Measurements from ENCODE around the gene INTS11.

The INTS11 gene

DNA sequence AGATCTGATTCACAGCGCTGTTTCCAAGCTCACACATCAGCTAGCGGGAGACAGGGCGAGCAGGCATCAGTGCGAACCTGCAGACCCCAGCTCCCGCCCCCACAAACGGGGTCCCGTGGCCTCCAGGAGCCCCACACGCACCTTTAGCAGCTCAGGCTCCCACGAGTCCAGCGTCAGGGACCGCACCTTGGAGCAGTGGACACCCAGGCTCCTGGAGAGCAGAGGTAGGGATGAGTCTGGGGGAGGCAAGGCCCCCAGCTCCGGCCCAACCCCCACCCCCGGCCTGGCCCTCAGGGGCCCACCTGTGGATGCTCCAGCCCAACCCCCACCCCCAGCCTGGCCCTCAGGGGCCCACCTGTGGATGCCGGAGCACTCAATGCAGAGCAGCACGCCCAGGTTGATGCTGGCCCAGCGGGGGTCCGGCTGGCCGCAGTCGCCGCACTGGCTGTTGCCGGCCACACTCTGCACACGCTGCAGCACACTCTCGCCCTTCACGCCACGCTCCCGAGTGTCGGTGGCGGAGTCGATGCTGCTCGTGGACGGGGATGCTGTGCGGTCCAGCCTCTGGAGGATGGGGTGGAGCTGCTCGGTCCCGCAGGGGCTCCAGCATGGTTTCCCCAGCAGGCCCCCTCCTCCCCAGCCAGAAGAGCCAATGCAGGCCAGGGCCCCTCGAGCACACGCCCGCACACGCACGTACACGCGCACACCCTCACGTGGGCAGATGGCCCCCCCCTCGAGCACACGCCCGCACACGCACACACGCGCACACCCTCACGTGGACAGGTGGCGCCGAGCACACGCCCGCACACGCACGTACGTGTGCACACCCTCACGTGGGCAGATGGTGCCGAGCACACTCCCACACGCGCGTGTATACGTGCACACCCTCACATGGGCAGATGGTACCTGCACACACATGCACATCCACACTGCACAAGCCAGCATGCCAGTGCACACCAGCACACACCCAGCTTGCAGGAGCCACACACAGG, 28.1 kb downstream of the INTS11 start:
- no peak for DNase-seq

DNA sequence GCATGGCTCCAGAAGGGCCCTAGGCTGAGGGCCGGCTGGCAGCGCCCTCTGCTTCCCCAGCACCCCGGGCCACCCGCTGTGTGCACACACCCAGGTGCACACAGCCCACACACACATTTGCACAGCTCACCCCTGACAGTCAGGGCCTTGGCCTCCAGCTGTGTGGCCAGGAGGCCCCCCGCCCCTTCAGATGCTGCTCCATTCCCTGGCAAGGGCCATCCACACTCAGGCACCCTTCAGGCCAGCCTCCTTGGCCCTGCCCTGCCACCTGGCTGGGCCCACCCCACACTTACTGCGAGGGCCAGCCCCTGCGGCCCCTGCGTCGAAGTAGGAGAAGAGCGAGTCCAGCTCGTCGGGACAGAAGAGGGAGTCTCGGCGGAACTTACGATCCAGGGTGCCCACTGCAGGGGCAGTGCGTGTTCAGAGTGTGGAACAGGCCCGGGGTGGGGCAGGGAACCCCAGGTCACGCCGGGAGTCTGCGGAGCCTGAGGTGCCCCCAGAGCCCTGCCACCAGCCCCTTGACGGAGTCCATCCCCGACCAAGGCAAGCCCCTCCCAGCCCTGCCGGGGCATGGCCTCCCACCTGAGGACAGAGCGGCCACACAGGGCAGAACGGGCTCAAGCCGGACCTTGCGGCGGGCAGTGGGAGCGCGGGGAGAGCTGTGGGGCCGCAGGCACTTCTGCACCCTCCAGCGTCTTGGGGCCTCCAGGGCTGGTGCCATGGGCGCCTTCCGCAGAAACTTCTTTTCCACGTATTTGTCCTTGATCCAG, 29.1 kb downstream of the INTS11 start:
- no peak for DNase-seq

DNA sequence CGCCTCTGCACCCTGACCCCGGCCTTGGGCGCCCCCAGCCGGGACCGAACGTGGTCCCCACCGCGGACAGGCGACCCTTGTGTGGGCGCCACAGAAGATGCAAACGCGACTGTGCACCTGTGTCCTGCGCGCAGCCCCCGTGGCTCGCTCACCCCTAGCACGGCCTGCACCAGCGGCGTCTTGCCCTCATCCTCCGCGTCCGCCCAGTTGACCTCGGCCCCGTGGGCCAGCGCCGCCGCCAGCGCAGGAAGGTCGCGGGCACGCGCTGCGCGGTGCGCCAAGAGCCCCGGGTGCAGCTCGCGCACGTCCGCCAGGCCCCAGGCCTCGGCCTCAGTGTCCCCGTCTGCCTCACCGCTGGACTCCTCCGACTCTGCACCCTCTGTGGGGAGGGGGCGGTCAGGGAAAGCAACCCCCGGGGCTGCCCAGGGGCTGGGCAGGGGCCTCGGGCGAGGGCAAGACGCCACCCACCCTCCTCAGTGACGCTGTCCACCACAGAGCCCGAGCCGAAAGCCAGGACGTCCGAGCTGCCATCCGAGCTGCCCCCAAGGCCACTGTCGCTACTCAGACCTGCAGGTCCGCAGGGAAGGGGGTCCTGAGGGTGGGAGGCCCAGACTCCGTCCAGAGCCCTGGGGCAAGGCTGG, 30.1 kb downstream of the INTS11 start:
- DNase-seq, result no peak

DNA sequence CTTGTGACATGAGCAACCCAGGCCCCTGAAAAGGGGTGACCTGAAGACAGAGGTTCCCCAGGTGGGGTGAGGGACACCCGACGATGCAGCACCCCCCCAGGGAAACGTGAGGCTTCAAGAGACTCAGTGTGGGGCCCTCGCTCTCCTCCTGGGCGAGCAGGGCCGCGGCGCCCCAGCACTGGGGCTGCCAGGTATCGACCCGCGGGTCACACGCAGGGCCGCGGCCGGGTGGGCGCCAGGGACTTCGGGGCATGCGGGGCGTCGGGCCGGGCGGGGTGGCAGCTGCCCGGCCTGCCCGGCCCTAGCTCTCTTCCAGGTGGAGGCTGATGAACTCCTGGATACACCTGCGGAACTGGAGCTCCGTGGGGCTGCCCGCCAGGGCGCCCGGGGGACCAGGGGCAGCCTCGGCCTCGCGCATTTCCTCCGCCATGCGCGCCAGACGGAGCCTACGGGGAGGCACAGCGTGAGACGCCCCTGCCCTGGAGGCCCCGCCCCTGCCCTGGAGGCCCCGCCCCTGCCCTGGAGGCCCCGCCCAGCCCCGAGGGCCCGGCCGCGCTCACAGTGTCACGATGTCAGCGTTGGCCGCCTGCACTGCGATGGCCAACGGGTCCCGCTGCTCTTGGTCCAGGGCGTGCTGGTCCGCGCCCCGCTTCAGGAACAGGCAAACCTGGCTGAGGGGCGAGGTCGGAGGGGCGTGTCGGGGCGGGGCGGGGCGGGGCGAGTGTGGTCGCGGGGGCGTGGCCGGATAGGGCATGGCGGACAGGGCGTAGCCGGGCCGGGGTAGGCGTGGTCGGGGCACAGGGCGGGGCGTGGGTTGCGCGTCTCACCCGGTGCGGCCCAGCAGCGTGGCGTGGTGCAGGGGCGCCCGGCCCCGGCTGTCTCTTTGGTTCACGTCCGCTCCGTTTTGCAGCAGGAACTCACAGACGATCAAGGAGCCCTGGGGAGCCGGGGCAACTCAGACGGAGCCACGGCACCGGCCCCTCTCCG, 30.9 kb downstream of the INTS11 start:
- no peak for DNase-seq

DNA sequence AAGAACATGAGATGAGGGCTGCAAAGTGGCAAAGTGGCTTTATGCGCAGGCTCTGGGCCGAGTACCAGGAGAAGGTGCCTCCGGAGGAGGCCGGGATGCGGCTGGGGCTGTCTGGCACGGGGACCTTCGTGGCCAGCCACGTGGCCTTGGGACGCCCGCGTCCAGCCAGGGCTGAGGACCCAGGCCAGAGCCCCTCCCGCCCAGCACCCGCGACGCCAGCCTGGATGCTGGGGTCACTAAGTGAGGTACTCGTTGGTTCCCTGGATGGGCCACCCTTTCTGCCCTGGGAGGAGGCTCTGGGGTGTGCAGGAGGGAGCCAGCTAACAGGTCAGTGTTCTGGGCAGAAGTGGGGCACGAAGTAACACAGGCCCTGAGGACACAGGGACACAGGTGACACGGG, 31.6 kb downstream of the INTS11 start:
- no peak for DNase-seq

DNA sequence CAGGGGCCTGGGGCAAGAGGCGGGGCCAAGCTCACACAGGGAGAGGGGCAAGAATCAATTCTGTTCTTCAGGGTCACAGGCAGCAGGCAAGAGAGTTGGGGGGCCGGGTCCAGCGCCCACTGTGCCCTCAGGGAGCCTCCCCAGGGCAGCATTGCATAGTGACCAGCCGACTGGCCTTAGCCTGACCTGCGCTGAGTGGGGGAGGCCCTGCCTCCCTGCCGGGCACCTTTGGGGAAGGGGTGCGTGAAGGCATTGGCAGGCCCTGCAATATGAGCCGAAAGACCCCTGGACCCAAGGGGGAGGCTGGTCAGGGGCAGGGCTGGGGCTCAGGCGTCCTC, 32.0 kb downstream of the INTS11 start:
- no peak for DNase-seq

DNA sequence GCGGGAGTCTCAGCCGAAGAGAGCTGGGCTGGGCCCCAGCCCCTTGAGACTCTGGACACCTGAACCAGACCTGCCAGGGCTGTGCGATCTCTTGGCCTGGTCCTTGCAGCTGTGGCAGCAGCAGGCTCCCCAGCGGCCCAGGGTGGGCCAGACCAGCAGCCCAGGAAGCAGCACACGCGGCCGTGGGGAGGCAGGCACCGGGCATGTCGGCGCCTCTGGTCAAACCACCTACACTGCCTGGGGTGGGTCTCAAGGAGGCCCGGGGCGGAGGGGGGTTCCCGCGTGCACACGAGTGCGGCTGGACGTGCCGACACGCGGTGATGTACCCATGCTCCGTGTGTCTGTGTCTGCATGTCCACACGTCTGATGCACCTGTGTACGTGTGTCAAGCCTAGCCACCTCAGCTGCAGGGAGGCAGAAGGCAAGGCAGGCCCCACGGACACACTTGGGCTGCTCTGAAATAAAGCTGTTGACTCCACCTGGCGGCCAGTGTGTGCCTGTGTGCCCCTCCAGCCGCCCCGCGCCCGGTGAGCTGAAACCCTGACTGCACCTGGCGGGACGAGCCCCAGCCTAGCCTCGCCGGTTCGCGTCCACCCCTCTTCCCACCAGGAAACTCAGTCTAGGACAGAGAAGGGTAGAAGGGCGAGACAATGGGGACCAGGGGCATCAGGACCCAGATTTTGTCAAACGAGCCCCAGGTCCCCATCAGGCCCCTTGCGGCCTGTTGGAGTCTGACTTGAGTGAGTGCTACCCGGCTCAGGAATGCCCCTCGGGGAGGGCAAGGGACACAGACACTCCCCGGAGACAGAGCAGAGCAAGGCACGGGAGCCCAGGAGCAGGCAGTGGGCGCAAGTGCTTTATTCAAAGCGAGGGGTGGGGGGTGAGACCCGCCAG, 32.7 kb downstream of the INTS11 start:
- peak; percentile 44 for DNase-seq

DNA sequence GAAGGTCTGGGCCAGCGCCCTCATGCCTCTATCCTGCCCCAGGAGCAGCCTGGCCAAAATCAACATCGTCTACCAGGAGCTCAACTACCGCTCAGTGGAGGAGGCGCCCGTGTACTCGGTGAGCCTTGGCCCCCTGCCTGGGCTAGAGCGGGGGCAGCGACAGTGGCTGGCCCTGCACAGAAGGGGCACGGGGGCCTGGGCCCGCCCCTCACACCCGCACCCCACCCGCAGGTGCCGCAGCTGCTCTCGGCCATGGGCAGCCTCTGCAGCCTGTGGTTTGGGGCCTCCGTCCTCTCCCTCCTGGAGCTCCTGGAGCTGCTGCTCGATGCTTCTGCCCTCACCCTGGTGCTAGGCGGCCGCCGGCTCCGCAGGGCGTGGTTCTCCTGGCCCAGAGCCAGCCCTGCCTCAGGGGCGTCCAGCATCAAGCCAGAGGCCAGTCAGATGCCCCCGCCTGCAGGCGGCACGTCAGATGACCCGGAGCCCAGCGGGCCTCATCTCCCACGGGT, 33.4 kb downstream of the INTS11 start:
- DNase-seq, result no peak

DNA sequence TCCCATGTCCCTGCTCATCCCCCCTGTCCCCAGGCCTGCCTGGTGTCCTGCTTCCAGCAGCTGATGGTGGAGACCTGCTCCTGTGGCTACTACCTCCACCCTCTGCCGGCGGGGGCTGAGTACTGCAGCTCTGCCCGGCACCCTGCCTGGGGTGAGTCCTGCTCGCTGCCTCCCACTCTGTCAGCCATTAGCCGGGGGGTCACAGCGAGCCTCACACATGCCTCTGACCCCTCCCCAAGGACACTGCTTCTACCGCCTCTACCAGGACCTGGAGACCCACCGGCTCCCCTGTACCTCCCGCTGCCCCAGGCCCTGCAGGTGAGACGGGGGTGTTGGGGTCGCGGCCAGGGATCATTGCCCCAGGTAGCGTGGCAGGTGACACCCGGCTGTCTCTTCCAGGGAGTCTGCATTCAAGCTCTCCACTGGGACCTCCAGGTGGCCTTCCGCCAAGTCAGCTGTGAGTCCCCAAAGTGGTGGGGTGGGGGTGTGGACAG, 34.2 kb downstream of the INTS11 start:
- no peak for DNase-seq

DNA sequence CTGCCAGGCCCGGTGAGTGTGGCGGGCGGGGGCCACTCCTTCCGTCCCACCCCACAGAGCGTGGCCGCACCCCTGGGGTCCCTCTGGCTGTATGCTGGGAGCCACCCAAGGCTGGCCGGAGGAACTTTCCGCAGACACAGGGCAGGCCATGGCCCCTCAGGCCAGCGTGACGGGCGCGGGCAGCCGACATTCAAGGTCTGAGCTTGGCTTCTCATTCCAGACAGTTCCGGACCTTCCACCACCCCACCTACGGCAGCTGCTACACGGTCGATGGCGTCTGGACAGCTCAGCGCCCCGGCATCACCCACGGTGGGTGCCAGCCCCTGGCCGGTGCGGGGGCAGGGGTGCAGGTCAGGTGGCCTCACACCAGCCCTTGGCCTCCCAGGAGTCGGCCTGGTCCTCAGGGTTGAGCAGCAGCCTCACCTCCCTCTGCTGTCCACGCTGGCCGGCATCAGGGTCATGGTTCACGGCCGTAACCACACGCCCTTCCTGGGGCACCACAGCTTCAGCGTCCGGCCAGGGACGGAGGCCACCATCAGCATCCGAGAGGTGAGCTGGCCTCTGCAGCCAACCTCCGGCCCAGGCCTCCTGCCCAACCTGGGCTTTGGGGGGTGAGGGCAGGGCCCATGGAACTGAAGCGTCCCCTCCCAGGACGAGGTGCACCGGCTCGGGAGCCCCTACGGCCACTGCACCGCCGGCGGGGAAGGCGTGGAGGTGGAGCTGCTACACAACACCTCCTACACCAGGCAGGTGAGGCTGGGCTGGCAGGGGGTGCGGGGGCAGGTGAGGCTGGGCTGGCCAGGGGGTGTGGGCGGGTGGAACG, 37.0 kb downstream of the INTS11 start:
- DNase-seq, result no peak

DNA sequence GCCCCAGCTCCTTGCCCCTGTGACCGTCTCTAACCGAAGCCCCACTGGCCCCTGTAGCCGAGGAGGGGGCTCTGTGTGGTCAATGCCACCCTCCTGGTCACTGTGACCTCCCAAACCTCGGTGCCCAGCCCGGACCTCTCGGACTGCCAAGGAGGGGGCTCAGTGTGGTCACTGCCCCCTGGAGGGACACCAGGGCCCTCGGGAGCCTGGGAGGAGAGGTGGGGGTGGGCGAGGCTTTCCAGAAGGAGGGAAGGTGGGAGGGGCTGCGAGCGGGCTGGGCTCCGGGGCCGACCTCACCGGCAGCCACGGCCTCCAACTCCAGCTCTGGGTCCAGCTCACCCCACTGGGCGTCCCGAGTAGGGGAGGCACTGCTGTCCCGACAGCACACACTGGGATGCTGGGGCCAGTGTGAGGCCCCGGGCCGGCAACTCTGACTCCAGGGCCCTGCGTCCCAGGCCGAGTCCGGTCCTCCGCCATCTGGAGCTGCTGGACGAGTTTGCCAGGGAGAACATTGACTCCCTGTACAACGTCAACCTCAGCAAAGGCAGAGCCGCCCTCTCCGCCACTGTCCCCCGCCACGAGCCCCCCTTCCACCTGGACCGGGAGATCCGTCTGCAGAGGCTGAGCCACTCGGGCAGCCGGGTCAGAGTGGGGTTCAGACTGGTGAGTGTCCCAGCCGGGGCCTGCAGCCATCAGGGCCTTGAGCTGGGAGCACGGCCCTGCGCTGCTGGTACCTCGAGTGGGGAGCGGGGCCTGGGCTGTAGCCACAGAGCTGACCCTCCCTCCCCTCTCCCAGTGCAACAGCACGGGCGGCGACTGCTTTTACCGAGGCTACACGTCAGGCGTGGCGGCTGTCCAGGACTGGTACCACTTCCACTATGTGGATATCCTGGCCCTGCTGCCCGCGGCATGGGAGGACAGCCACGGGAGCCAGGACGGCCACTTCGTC, 37.9 kb downstream of the INTS11 start:
- DNase-seq, result no peak

DNA sequence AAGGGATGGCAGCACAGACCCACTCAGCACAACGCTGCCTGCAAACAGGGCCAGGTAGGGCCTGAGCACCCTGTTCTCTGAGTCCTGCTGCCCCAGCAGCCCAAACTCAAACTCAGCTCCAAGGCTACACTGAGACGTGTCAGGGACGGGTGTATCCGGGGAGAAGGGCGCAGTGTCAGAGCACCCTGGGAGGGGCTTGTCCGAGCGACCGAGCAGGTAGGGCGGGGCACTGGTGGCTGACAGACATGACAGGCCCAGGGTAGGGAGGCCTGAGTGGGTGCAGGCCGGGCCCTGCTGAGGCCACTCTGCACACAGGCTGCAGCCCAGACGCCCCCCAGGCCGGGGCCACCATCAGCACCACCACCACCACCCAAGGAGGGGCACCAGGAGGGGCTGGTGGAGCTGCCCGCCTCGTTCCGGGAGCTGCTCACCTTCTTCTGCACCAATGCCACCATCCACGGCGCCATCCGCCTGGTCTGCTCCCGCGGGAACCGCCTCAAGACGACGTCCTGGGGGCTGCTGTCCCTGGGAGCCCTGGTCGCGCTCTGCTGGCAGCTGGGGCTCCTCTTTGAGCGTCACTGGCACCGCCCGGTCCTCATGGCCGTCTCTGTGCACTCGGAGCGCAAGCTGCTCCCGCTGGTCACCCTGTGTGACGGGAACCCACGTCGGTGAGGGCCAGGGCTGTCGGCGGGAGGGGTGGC, 38.7 kb downstream of the INTS11 start:
- no peak for DNase-seq

DNA sequence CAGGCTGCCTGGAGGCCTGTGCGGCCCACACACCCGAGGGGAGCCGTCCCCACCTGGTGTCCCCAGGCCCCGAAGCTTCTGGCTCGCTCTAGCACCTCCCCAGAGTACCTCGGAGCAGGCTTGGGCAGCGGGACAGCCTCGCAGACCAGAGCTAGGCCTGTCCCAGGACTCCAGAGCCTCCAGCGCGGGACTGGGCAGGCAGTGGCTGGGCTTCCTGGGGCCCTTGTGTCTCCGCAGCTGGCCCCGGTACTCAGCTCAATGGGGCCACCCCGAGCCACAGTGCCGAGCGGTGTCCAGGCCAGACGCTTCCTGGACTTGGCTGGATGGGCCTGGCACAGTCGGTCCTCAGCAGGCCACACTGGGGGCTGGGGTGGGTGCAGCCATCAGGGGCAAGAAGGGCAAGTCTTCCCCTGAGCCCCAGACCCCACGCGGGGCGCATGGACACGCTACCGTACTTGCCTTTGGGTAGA, 39.3 kb downstream of the INTS11 start:
- no peak for DNase-seq

DNA sequence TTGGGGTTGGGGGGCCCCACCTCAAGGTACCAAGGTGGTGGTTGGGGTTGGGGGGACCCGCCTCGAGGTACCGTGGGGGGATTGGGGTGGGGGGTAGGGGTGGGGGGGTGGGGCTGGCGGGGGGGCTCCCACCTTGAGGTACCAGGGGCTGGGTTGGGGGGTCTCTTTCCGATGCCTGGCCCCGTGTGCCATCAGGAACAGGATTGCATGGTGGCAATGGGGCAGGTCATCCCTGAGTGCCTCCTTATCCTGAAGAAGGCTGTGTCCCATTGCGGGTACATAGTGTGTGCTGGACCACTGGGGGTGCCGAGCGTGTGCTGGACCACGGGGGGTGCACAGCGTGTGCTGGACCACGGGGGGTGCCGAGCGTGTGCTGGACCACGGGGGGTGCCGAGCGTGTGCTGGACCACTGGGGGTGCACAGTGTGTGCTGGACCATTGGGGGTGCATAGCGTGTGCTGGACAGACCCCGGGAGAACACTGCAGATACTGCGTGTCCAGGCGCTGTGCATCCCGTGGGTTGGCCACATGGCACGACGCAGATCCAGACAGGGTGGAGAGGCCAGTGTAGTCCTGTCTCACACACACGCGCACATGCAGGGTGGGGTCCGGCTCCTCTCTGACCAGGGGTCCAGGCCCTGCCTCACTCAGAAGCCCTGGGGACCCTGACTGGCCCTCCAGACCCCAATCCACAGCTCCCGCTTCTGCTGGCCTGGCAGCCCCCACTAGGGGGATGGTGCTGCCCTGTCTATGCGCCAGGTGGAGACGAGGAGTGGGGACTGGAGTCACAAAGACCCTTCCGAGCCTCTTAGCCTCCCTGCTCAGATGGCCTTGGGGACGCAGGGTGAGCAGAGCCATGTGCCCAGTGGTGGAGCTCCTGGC, 40.0 kb downstream of the INTS11 start:
- DNase-seq, result no peak

DNA sequence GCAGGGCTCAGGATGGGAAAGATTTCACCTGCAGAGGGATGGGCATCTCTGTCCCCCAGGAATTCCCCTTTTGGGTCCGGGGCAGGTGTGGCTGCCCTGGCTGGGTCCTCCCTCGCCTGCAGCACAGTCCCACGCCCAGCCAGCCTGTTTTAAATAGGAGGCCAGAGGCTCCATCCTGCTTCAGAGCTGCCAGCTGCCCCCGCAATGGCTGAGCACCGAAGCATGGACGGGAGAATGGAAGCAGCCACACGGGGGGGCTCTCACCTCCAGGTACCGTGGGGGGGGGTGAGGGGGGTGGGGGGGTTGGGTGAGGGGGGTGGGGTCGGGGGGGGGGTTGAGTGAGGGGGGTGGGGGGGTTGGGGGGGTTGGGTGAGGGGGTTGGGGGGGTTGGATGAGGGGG, 40.6 kb downstream of the INTS11 start:
- DNase-seq, result no peak

DNA sequence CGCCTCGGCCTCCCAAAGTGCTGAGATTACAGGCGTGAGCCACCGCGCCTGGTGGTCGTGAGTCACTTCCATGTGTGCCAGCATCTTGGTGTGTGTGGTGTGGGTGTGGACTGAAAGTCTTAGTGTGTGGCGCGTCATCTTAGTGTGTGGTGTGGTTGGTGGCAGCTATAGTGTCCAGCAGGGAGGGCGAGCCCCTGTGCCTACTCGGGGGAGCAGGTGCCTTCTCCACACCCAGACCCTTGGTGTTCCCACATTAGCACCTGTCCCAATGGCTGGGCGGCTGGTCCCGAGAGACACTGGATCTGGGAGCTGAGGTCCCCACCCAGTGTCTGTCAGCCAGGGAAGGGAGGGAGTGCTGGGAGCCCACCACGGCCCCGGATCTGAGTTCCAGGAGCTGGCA, 41.5 kb downstream of the INTS11 start:
- no peak for DNase-seq

Measured in DMS 273 treated with DMSO at 0.1 percent for 48 hours (cell line).